Transverse colon (tissue), 3 donors: ENCODE results near the gene ZDHHC19.

Experiments
- EP300 ChIP-seq: sonication (generic); formaldehyde crosslinking; IDR thresholded peaks from one replicate; pipeline ENCODE4 v1.6.1; 2017; ENCODE audit warnings: antibody characterized with exemption, low read depth
- POLR2A ChIP-seq: fragments of 450-650 bp; IDR thresholded peaks from one replicate; pipeline ENCODE4 v1.6.1; 2016; ENCODE audit warnings: antibody characterized with exemption, mild to moderate bottlenecking, moderate library complexity
- TF ChIP-seq, protein P1 (sequence below), 5 experiments: fragments of 200-600 bp in 3 of 5; fragments of 450-650 bp in 2 of 5; sonication (generic) in 3 of 5; IDR thresholded peaks; 1 replicate in 2 of 5; 2 replicates in 3 of 5; pipeline ENCODE4 v1.5.1; 2016 to 2017; ENCODE audit warnings: antibody characterized with exemption in 5 of 5, inconsistent platforms in 3 of 5, mild to moderate bottlenecking in 2 of 5, moderate library complexity in 1 of 5

DNA sequence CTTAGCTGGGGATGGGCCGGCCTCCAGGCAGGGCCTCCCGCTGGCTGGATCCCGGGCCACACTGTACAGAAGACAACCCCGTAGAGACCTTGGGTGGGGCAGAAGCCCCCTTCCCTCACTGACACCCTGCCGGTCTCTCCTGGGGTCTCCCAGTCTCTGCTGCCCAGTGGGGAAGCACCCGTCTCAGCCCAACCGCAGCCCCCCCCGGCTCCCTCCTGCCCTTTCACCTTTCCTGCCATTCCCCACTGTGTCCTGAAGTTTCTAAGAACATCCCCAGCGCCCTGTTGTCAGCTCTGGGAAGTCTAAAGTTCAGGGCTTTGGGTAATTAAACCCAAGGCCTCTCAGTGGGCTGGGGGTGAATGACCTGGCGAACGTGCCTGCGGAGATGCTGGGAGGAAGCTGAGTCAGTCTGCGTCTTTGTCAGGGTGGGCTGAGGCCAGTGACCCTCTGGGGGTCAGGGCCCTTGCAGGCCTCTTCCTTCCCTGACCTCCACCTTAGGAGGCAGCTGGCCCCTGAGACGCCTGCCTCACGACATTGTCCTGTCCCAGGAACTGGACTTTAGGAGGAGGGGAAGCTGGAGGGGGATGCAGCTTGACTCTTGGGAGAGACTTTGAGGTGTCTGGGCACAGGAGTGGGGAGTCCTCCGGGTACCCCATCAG, 3.7 kb upstream of the ZDHHC19 start:
- TF ChIP-seq, protein P1, sequence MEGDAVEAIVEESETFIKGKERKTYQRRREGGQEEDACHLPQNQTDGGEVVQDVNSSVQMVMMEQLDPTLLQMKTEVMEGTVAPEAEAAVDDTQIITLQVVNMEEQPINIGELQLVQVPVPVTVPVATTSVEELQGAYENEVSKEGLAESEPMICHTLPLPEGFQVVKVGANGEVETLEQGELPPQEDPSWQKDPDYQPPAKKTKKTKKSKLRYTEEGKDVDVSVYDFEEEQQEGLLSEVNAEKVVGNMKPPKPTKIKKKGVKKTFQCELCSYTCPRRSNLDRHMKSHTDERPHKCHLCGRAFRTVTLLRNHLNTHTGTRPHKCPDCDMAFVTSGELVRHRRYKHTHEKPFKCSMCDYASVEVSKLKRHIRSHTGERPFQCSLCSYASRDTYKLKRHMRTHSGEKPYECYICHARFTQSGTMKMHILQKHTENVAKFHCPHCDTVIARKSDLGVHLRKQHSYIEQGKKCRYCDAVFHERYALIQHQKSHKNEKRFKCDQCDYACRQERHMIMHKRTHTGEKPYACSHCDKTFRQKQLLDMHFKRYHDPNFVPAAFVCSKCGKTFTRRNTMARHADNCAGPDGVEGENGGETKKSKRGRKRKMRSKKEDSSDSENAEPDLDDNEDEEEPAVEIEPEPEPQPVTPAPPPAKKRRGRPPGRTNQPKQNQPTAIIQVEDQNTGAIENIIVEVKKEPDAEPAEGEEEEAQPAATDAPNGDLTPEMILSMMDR (IDR thresholded peaks at IDR 0.05), result no peak
- no peak for TF ChIP-seq POLR2A
- no peak for TF ChIP-seq EP300
